GM12874 (cell line): ENCODE measurements around the gene THBS3.

ENCODE experiments used
- CTCF ChIP-seq: IDR thresholded peaks from 2 replicates; pipeline ENCODE4 v1.5.1; 2011; ENCODE audit warnings: low read depth, mild to moderate bottlenecking, control low read depth, low read length, moderate library complexity; ENCODE audit not compliant: insufficient read depth

The THBS3 gene

DNA sequence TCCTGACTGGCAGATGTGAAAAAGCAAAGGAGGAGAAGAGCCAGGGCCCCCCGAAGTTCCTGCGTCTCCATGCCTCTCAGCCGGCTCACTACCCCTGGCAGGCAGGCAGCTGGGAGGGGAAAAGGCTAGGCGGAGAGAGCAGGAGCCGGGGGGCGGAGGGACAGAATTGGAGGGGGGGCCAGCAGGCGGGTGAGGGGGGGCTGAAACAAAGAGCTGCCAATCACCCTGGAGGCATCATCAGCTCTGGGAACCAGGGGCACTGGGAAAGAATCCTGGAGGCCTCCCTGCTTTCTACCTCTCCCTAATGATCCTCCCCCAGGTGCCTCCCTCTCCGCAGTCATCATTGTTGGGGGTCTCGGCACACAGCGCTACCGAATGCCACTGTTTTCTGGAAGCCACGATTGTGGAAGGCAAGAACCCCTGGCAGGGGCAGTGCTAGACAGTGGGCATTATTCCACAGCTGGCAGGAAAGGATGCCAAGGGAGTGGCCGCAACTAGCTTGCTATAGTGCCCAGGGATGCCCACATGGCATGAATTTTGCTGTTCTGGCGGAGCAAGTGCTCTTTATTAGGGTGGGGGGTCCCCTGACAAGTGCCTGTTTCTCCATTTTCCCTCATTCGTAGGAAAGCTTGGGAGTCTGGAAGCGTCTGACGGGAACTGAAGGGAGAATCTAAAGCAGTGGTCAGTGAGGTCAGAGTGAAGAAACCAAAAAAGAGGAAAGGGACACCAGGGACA is at the start of gene THBS3:
Gene THBS3 (minus strand): TSS at position 92 of the 735 bp plus-strand sequence. CDS start 21 bp downstream, at position 71.
- TF ChIP-seq CTCF, result no peak

DNA sequence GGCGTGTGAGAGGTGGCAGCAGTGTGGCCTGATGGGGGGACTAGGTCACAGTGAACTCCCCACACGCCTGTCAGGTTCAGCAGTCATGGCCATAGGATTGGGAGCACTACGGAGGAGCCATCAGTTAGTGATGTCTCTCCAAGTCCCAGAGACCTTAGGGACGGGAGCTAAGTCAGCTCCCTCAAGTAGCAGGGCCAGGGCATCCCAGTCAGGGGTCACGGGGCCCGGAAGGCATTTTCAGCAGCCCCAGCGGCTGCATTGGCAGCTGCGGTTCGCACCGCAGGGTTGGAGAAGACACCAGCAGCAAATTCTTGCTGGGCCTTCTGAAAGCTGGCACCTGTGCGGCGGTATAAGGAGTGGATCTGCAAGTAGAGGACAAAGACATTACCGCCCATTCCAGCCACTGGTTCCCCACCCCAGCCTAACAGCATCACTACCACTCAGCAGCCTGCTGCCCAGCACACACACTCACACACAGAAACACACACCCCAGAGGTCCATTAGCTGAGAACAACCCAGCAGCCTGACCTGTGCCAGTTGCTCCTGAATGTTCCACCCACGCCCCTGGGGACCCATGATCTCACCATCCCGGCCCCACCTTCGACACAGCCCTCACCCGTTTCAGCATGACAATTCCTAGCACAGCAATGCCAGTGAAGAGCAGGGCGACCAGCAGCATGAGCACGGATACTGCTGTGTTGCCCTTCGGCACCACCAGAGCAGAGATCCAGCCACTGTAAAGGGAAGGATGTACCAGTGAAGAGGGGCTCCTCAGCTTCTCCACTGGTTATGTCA is 48.6 kb upstream of the THBS3 start:
- TF ChIP-seq CTCF, result no peak

DNA sequence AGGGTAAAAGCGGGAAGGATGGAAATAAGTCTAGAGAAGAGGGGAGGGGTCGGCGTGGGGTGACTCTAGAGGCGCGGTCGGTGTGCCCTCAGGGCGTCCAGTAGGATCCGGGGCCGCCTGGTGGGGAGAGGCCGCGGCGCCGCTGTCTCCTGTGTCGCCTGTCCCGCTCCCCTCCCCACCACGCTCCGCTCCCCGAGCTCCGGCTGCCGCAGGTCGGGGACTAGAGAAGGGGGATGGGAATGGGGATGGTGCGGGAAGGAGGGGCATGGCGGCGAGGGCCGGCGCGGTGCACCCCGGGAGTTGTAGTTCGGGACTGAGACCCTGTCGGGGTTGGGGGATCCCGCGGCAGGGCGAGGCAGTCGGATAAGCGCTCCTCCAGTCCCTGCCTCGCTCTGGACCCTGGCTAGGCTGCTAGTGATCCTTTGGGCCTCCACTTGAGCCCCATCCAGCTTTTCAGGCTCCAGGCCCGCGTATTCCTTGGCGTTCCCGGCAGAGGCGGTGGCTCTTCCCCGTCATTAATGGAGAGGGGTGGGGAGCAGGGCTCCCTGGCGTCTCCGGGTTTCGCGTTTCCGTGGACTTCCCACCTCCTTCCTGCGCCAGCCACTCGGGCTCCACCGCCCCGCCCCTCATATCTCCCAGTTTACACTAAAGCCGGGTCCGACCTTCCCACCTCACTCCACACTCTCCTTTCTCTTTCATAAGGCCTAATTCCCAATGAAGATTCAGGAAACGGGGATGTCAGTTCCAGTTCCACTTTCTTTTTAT is 47.7 kb upstream of the THBS3 start, which contains the start of gene ENTREP3:
Gene ENTREP3 (minus strand): TSS at position 241 of the 765 bp plus-strand sequence. CDS start 606 bp downstream, outside the sequence.
- no peak for TF ChIP-seq CTCF

DNA sequence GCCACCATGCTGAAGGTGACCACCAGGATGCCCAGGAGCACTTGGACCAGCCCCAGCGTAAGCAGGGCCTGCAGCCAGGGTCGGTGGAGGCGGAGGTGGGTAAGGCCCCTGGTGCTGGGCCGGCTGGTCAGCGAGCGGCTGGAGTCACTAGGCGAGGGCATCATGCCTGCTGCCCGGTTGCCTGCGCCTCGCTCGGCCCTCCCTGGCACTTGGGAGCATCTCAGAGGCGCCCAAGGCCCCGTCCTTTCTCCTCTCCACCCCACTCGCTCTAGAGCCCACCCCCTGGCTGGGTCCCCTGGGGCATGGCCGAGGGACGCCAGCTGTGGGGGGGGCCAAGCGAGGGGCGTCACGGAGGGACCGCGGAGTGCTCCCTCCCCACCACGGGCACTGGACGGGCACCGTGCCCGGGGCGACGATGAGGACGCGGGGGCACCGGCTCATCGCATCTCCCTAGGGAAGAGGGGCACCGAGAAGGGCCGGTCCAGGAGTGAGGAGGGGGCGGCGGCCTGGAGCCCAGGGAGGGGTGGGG is 47.1 kb upstream of the THBS3 start:
- TF ChIP-seq CTCF, result no peak

DNA sequence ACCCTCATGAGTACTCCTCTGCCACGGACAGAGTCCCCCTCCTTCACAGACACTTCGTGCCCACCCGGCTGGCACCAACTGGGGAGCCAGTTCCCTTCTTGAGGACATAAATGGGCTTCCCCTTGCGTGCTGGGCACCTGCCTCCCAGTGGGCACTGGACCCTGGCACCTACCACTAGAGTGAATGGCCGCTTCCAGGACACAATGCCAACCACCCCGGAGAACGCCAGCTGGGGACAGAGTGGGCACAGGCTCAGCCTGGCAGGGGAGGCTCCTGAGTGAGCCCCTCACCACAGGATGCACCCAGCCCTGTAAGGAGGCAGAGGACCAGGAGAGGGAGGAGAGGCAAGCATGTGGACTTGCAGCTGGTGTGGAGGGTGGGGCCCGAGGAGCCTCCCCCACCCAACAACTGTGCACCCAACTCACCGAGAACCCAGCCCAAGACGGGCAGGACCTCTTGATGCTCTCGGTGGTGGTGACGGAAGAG is 46.6 kb upstream of the THBS3 start:
- TF ChIP-seq CTCF, result no peak

- no peak for TF ChIP-seq CTCF
Measured at GRCh38 chr1:155253797-155254196, 46.1 kb upstream of the THBS3 start.
